HG03108 (cell line): ENCODE measurements around the gene COPZ1.
A peak's percentile ranks its signal among the peaks of the same experiment; 100 is the strongest.

Source experiments
- ATAC-seq: cut with Tn5 transposase; IDR thresholded peaks from one replicate; pipeline ENCODE4 v1.9.1; 2021; ENCODE audit warnings: moderate library complexity; ENCODE audit not compliant: unreplicated experiment

The COPZ1 gene

GRCh38 chr12:54358191-54358944 lies 33.4 kb downstream of the COPZ1 start:
- ATAC-seq = no peak

DNA sequence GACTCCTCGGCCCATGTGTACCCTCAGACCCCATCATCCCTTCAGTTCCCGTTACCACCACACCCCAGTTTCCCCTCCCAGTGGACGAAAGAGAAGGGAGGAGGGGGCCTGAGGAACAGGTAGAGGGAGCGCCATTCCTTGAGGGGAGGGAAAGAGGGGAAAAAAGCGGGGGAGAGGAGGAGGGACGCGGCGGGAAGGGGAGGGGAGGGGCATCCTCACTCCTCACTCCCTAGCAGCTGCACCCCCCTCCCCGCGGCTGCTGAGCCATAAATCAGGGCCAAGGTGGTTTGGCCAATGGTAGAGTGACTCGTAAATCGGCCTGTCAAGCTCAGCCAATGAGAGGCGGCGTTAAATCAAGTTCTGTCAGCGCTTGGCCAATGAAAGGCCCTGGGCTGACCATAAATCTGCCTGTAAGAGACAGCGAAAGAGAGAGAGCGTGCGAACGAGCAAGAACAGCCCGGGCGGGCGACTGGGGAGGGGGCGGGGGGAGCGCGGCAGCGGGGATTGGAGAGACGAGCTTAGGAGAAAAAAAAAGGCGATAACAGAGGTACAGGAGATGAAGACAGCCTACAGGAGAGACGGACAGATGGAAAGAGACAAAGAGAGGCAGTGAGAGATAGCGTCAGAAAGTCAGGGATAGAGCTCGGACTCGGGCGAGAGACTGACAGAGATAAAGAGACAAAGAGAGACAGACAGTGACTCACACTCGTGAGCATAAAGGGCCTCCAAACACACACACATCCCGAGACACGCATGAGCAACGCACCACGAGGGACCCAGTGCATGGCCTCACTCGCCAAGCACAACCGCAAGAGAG lies 34.2 kb downstream of the COPZ1 start:
- ATAC-seq = peak; percentile 96

- ATAC-seq = no peak
Measured at GRCh38 chr12:54359762-54360351, 34.9 kb downstream of the COPZ1 start.

GRCh38 chr12:54360717-54361456 lies 36.0 kb downstream of the COPZ1 start:
- no peak for ATAC-seq

DNA sequence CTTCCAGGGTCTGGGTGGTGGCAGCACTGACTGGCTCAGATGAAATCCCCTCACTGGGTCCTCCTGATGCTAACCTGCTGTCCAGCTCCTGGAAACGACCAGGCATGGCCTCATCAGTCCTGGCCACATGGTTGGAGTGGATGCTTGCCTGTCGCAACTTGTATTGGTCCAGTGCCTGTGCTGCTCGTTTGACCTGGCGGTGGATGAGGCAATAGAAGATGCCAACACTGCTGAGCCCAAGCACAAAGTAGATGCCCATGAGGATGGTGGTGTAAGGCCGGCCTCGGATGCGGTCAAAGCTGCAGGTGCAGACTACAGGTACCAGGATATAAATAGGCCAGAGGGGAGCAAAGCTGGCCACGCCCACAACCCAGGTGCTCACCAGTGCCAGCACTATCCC lies 38.1 kb downstream of the COPZ1 start:
- no peak for ATAC-seq

DNA sequence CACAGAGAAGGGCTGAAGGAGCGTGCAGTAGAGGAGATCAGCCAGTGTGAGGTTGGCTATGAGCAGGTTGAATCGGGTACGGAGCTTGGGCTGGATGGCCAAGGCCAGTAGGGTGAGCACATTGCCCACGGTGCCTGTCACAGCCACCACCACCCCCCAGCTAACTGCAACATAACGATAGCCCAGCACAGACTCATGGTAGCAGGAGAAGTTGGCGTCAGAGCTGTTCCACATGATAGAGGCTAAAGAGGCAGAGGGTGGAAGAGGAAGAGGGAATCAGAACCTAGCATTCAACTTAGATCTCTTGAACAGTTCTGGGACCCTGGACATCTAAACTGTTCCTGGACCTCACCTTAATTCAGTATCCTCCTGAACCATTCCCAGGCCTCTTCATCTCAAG lies 38.7 kb downstream of the COPZ1 start:
- no peak for ATAC-seq

GRCh38 chr12:54364413-54364812 lies 39.5 kb downstream of the COPZ1 start, which contains the start of gene GPR84:
TSS of gene GPR84 (minus strand) at chr12:54364486. CDS start at chr12:54363851, 635 bp downstream.
- ATAC-seq = peak; percentile 41

DNA sequence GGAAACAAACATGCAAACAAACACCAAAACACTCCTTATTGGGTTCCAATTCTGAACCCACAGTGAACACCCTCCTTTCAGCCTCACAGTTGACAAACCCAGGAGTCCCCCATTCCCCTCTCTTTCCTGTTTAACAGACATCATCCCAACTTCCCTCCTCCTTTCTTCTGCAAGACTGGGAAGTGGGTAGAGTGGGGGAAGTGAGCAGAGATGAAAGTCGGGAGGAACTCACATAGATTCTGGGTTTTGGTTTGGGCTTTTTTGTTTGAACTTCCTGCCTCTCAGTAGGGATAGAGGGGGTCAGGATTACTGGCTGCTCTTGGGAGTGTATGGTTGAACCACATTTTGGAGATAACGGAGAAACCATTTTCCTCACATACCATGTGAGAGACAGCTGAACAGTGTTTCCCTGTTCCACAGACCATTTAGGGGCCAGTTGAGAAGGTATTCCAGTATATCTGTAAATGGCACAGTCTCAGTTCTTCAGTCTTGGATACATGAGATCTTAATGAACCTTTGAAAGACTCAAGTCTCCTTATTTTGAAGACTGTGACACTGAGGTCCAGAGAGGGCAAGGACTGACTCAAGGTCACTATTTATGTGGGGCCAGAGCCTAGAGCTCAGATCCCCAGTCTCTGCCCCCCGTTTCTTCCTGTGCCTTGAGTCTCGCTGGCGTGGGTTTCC lies 43.2 kb downstream of the COPZ1 start:
- ATAC-seq = no peak

DNA sequence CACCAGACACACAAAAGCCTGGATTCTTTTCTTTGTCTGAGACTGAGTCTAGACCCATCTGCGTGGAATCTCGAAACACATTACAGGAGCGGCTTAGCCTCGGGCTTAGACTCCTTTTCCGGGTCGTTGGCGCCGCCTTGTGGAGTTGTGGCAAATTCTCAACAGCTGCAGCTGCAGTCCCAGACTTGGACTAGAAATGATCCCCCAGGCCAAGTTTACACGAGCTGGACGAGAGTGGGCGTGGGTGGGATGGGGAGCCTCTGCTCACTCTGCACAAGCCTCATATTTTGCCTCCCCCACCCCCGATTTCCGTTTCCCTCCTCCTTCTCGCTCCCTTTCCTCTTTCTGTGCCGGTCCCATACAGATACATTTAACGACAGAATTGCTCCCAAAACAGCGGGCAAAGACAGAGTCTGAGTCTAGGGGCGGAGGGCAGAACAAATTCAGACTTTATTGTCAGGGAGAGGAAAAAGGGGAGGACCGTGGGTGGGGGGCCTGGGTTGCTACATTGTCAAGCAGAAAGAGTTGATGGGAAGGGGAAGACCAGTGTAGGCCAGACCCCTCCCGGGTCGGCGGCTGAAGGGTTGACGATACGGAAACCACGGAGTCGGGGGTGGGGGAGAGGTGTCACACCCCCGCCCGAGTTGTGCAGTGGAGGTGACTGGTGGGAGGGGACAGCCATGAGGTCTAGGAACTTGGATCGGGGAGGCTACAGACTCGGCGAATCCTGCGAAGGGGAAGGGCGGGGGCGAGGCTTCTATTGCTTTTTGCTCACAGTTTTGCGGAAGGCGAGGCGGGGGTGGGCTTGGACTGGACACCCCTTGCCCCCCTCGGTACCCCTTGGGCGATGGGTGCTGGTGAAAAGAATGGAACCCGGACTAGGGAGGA lies 44.0 kb downstream of the COPZ1 start:
- peak; percentile 57 for ATAC-seq

DNA sequence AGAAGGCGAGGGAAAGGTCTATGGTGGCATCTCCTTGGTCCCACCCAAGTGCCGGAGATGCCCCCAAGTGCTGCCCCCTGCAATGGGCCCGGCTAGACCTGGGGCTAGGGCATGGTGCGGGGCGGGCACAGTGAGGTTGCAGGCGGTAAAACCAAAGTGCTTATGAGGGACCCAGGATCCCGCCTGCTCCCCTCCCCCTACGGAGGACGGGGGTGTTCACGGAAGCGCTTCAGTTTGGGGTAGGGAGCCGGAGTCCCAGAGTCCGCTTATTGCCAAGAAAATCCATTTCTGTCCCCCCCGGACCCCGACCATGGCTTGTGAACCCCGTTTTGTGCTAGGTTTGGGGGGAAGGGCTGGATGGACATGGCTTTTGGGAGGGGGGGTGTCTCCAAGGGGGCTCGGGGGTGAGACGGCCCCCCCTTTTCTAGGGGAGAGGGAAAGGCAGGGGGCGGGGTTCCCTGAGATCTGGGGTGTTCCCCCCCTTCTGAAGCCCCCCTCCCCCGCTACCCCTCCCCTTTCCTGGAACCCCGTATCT lies 44.7 kb downstream of the COPZ1 start:
- no peak for ATAC-seq

DNA sequence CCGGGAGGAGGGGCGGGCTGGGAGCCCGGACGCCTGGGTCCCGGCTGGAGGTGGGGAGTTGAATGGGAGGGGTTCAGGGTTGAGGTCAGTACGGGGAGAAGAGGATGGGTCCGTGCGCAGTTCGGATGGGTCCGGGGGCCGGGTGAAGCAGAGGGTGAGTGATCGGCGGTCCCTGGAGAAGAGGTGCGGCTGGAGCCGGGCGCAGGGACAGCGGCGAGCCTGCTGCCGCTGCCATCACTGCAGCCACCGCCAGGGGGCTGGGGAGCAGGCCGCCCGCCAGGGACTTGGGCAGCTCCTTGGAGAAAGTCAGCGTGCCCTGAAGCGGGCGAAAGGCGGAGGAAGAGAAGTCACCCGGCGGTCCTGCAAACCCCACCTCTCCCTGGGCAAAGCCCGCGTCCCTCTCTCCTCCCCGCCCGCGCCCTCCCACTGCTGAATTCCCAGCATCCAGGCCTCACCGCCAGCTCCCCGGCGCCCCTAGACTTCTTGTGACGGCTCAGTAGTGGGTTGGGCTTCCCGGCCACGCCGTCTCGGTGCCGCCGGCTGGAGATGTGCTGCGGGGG lies 45.3 kb downstream of the COPZ1 start:
- ATAC-seq = no peak

- ATAC-seq = no peak
Measured at GRCh38 chr12:54371328-54372112, 46.6 kb downstream of the COPZ1 start.

DNA sequence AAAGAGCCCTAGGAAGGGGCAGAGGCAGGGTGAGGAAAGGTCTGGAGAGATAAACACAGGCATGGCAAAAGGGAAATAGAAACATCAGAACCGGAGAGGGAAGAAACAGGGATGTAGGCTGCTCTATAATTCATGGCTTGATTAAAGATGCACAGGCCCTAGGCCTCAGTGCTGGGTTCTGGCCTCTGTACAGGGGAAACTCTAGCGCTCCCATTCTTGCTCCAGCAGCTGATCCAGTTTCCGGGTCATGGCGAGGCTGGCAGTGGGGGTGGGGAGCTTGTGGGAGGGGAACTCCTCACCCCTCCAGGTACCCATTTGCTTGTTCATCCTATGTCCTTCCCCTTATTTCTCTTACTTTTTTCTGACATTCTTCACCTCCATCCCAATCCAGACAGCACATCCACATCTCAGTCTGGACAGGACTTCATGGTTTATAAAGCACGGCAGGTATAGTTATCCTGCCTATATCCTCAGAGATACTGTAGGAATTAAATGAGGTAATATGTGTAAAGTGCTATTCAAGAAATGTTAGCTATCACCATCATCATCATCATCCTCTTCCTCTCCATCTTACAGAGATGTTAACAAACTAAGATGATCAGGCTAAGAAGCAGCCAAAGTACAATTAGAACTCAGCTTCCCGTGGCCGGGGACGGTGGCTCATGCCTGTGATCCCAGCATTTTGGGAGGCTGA lies 47.3 kb downstream of the COPZ1 start:
- ATAC-seq = no peak

- ATAC-seq = no peak
Measured at GRCh38 chr12:54373649-54374561, 49.0 kb downstream of the COPZ1 start.

DNA sequence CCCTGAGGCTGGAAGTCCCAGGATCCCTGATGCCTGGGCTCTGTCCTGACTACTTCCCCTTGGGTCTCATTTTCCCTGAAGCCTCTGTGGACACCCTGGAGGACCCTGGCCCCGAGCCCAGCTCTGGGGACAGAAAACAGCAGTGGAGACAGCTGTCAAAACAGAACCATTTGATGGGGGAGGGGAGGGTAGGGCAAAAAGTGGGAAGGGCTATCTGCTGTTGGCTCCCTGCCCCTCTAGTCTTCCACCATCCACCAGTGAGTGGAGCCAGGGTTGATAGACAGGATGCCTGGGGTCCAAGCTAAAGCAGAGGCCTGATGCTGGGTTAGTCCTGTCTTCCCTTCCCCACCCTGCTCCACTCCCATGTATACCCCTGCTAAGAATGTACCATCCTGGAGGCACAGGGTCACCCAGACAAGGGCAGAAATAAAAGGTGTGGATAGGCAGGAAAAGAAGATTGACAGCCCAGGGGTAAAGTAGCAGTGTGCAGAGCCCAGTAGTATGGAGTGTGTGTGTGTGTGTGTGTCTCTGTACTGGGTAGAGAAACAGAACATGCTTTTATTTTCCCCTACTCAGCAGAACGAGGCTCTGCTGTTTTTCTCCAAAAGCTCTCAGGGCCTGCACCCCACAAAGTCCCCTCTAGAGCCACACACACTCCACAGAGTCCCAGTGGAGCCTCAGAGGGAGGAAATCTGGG lies 49.8 kb downstream of the COPZ1 start:
- no peak for ATAC-seq

DNA sequence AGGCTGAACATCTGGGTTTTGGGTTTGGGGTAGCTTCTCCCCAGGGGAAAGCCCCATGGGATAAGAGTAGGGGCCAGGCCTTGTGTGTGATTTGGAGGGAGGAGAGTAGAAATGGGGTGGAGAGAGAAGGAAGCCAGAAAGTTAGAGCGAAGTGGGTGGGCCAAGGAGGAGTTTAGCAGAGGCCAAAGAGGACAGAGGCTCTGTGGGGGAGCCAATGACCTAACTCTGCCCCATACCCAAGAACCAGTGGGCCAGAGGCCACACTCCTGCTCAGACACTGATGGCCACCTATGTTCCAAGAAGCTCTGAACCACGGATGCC lies 50.3 kb downstream of the COPZ1 start:
- ATAC-seq = no peak
